Anterior cingulate cortex (tissue), 58 donors: Measurements from ENCODE around the gene NUP62.
"Not testable (repeated sequence)": the region's sequence is repeated elsewhere in the genome, so short reads cannot be mapped to it uniquely, and the experiment has no call there.

ENCODE experiments used
- DNase-seq, 58 donors: peaks; one replicate each; lab custom pipeline; 2025; lab: John Stamatoyannopoulos, UW

The NUP62 gene

GRCh38 chr19:49929121-49929610 is at the start of gene NUP62, which contains the start of gene ATF5:
Gene NUP62, minus strand, starts transcription at chr19:49929504. Its CDS starts 19,697 bp downstream, at chr19:49909807.
Gene ATF5, plus strand, starts transcription at chr19:49929205. Its CDS starts 1,646 bp downstream, at chr19:49930851.
- peak in 55 of 58 donors; percentile 70 to 93 (median 85) for DNase-seq

- DNase-seq: no peak
These were observed 49.0 kb upstream of the NUP62 start for GRCh38 chr19:49978324-49978723.

GRCh38 chr19:49977881-49978280 is 48.6 kb upstream of the NUP62 start:
- DNase-seq: no peak

GRCh38 chr19:49977076-49977475 is 47.8 kb upstream of the NUP62 start:
- DNase-seq: no peak

GRCh38 chr19:49976496-49976895 is 47.2 kb upstream of the NUP62 start:
- no peak for DNase-seq

GRCh38 chr19:49975051-49975450 is 45.7 kb upstream of the NUP62 start:
- no peak for DNase-seq

GRCh38 chr19:49973987-49974386 is 44.7 kb upstream of the NUP62 start:
- no peak for DNase-seq

- DNase-seq: no peak
These were observed 43.5 kb upstream of the NUP62 start for GRCh38 chr19:49972841-49973240.

- no peak for DNase-seq
These were observed 42.7 kb upstream of the NUP62 start for GRCh38 chr19:49971991-49972411.

GRCh38 chr19:49969355-49969754 is 40.1 kb upstream of the NUP62 start:
- DNase-seq: peak in 2 of 58 donors; percentile 3 to 18

- no peak for DNase-seq
These were observed 39.1 kb upstream of the NUP62 start for GRCh38 chr19:49968279-49968922.

GRCh38 chr19:49960980-49961379 is 31.7 kb upstream of the NUP62 start, which contains the start of gene SIGLEC11:
Gene SIGLEC11, minus strand, starts transcription at chr19:49961172. Its CDS starts 91 bp downstream, at chr19:49961081.
- DNase-seq: not testable (repeated sequence)

GRCh38 chr19:49959892-49960291 is 30.6 kb upstream of the NUP62 start:
- DNase-seq: not testable (repeated sequence)

GRCh38 chr19:49958596-49958995 is 29.3 kb upstream of the NUP62 start:
- DNase-seq: not testable (repeated sequence)

GRCh38 chr19:49958144-49958543 is 28.8 kb upstream of the NUP62 start:
- DNase-seq: not testable (repeated sequence)

- DNase-seq: no peak
These were observed 28.1 kb upstream of the NUP62 start for GRCh38 chr19:49957262-49957915.

- DNase-seq: no peak
These were observed 26.8 kb upstream of the NUP62 start for GRCh38 chr19:49956115-49956495.

- DNase-seq: no peak
These were observed 25.6 kb upstream of the NUP62 start for GRCh38 chr19:49954933-49955332.

- DNase-seq: no peak
These were observed 25.0 kb upstream of the NUP62 start for GRCh38 chr19:49954092-49954829.

GRCh38 chr19:49953416-49953815 is 24.1 kb upstream of the NUP62 start:
- no peak for DNase-seq

GRCh38 chr19:49952906-49953305 is 23.6 kb upstream of the NUP62 start:
- no peak for DNase-seq
